HG03520 (cell line): ENCODE measurements around the gene CREB5.
"Not testable (repeated sequence)": the region's sequence is repeated elsewhere in the genome, so short reads cannot be mapped to it uniquely, and the experiment has no call there.

ENCODE experiments used
- ATAC-seq: cut with Tn5 transposase; IDR thresholded peaks from one replicate; pipeline ENCODE4 v1.9.1; 2021; ENCODE audit warnings: mild to moderate bottlenecking, moderate library complexity; ENCODE audit not compliant: unreplicated experiment

The CREB5 gene

DNA sequence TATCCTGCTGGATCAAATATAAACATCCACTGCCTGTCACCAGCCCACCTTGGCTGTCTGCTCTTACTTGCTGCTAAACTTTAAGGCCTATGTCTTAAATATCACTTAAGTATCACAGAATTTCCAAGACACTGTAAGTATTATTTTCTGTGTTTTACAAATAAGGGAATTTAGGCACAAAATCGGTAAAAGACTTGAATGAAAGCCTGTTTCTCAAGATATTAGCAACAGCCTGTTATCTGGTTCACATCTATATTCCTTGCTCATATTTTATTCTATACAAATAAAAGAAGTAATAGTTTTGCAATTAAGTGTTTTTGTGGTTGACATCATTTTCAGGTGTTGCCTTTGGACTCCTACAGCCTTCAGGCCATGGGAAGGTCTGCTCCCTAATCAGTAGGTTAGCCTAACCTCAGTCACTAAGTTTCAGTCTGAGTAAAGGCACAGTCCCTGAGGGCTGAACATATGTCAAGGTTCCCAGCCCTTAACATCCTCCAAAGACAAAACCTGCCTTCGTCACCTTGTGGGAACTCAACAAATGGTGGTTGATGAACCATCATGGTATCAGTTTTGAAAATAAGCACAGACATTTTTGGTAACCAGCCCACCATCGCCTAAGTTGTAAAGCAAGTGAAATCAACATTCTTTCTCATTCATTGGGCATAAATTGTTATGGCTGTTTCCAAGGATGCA, 127.1 kb downstream of the CREB5 start:
- peak; percentile 97 for ATAC-seq

DNA sequence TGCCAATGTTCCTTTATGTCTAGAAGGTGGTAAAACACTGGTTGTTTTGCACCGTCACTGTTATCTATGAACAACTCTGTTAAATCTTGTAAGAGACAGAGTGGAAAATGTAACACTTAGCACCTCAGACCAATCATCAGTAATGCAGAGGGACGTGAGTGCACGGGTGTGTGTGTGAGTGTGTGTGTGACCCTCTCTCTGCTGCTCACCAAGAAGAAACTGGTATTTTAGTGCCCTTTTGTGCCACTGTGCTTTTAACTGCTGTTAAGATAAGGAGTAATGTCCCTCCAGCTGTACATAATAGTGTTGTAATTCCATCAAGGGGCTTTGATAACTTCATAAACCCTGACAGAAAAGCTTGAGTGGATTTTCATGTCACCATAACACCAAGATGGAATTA, 130.1 kb downstream of the CREB5 start:
- ATAC-seq: no peak

DNA sequence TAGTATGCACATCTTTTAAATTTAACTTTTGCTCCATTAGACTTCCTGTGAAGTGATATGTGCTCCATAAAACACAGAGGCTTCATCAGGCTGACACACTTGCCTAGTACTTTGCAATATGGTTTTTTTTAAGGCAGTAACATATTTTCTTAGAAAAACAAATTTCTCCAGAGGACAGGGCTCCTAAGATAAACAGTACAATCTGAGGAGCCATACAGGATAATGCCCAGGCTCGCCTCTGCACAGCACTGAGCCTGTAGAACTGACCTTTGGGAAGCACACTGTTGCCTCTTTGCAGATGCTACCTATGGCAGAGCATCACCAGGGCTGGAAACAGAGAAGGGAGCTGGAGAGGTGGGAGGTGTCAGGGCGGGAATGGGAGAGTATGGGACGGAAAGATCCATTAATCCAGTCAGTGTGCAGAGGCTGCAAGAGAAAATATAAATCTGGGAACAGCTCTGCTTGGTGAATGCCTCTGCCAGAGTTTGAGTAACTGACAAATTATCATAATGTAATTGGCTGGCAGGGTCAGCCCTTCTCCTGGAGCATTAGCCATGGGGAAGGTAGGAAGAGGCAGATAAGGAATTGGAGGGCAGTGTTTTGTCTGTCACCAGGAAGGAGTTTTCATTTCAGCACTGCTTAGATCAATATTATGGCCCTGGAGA, 132.3 kb downstream of the CREB5 start:
- ATAC-seq: no peak

DNA sequence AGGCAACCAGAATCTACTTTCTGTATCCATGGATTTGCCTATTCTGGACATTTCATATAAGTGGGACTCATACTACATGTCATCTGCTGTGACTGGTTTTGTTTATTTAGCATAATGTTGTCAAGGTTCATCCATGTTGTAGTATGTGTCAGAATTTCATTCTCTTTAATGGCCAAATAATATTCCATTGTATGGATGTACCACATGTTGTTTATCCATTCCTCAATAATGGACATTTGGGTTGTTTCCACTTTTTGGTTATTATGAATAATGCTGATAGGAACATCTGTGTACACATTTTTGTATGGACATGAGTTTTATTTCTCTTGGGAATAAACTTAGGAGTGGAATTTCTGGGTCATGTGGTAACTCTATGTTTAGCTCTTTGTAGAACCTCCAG, 133.7 kb downstream of the CREB5 start:
- ATAC-seq: no peak

DNA sequence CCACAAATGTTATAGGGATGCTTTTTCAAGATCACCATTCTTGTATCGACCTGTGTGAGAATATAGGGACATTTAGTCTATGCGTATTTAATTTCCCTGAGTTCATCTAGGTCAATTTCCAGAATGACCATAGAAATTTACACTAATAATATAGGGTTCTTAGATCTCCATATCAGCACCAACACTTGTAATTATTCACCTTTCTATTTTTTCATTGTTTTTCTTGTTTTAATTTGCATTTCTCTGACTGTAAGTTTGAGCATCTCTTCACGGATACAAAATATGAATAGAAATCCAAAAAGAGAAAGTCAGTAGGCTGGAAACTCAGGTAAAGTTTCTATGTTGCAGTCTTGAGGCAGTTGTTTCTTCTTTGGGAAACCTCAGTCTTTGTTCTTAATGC, 134.8 kb downstream of the CREB5 start:
- ATAC-seq: no peak

DNA sequence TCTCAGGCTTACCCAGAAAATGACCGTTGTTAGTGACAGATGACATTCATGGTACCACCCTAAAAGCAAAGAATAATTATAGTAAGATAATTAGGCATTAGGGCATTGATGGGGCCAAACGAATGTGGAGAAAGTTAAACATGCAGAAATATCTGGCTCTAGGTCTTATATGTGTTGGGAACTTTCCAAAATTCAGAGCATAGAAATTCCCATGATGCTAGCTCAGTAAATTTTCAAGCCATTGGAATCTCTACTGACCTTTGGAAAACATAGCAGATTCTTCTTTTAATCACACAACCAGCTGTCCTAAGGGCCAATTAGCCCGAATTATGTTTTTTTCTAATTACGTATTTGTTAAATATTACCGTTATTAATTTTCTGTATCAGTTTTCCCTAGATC, 136.1 kb downstream of the CREB5 start:
- no peak for ATAC-seq

DNA sequence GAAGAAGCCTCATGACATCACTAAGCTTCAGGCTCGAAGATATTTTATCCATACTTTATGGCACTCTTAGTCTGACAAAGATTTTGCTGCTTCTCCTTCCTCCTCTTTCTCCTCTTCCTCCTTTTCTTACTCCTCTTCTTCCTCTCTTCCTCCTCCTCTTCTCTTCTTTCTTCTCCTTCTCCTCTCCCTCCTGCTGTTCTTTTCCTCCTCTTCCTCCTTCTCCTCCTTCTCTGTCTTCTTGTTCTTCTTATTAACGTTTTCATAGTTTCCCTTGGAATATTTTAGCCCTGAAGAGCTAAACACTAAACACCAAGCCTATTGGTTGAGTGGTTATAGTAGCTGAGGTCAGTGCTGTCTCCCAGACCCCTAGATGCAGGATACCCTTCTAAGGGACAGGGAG, 137.7 kb downstream of the CREB5 start:
- no peak for ATAC-seq

DNA sequence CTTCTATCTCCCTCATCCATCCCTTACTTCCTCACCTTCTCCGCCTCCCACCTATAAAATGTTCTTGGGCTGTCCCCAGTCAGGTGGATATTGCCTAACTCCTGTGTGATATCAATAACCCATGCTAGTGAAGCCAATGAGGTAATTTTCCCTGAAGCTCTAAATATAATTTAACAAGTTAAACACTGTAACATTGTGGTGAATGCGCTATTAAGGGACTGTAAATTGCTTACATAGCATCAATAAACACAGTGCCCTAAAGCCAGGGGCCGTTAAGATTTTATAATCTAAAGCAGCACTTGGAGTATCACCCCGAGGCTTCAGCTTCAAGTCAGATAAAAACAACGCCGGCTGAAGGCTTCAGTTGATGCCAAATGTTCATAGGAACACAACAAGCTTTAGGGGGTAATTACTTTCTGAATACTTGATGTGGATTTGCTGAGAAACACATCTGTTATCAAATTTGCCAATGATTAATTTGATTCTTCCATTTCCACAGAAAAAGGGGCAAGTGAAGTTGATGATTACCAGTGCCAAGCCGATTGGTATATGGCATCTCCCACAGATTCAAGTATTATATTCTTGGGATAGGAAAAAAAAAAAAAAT, 138.4 kb downstream of the CREB5 start:
- ATAC-seq: no peak

DNA sequence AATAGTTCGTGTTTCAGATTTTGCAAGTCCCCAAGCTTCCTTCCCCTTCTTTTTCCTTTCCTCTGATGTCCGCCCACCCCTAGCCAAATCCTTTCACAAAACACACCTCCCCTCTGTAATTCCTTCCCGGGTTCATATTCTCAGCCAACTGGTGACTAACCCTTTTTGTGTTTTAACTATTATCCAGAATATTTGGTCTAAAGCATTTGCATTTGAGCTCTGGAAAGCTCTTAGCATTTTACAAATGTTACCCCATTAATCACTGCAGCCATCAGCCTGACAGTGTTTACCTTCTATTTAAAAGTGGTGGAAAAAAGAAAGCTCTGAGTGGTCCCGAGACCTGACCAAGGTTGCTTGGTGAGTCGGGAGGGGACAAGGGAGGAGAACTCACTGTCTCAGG, 139.0 kb downstream of the CREB5 start:
- ATAC-seq: no peak

DNA sequence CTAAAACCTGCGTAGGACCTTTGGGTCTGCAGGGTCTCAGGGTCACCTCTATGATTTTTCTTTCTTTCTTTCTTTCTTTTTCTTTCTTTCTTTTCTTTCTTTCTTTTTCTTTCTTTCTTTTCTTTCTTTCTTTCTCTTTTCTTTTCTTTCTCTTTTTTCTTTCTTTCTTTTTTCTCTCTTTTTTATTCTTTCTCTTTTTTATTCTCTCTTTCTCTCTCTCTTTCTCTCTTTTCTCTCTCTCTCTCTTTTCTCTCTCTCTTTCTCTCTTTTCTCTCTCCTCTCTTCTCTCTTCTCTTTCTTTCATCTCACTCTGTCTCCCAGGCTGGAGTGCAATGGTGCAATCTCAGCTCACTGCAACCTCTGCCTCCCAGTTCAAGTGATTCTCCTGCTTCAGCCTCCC, 139.4 kb downstream of the CREB5 start:
- ATAC-seq: not testable (repeated sequence)

DNA sequence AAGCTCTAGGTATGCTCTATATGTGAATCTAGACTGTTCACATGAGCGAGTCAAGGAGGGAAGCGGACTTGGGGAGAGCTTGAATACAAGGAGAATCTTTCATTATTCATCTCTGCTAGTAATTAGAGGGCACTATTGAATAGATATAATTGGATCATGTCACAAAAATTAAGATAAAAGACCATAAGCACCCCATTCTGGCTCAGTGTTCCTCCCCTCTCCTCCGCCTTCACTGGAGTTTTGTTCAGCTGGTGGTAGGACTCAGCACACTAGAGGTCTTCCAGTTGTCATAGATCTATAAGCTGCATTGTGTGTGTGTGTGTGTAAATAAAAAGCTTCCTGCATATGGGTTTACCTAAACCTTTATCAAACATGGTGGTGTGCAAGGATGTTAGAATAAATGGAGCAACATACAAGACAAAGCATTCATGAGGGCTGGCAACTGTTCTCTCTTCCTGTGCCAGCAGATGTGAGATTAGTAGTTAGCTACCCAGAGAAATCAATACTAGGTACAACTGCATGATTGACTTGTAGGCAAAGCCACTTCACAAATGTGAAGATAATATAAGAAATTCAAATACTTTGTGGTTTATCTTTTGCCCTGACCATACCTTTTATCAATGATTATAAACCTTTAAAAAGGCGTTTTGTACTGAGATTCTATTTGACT, 142.6 kb downstream of the CREB5 start:
- ATAC-seq: no peak

DNA sequence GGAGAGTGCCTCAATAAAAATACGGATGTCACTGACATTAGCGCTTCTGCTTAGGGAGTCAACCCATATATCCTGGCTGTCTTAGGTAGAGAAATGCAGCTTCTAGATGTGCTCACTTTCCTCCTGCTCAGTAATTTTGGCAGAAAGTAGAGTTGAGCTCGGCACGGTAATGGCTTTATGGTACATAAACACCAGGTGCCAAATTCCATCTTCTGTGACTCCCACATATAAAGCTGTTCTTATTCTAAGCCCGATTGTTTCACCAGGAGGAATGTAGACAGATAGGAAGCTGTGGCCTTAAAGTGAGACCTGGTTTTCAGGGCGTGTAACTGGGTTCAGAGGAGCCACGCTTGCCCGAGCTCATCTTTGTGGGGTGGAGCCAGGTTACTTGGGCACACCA, 143.7 kb downstream of the CREB5 start:
- no peak for ATAC-seq

DNA sequence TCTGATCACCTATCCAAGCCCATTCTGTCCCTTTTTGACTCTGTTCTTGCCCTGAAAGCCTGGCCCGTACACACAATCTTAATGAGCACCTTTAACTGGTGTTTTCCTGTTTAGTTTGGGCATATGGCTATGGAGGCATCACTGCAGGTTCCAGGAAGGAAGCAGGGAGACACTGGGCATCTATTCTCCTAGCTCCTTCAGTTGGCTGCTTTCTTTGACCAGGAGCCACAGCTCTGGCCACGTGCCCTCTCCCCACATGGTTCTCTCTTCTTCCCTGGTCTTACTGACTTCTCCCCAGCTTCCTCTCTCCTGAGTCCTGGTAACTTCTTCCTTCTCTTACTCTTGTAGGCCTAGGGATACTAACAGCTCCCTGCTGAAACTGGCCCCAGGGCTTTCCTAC, 144.4 kb downstream of the CREB5 start:
- ATAC-seq: no peak

DNA sequence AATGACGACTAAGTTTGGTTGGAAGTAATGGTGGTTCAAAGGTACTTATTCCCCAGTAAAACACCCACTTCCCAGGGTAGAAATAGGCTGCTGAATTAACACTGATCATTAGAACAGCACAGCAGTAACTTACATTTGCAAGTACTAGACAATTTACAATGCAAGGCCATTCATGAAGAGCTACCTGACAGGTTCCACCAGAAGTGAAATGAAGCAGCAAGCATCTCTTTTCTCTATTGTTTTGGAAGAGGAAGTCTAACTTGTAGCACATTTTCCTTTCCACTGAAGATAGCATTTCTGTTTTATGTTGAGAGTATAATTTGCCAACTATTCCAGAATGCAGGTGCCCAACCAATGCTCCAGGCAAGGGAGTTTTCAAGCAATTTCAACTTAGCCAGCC, 145.9 kb downstream of the CREB5 start:
- no peak for ATAC-seq

DNA sequence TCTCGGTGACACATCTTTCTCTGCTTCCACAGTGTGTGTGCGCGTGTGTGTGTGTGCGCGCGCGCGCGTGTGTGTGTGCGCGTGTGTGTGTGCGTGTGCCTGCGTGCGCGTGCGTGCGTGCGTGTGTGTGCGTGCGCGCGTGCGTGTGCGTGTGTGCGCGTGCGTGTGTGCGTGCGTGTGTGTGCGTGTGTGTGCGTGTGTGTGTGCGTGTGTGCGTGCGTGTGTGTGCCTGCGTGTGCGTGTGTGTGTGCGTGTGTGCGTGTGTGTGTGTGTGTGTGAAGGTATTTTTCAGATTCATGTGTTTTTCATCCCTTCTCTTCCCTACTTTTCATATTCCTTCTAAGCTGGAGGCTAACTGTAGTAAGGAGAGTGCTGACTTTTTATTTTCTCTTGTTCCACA, 148.4 kb downstream of the CREB5 start:
- no peak for ATAC-seq

DNA sequence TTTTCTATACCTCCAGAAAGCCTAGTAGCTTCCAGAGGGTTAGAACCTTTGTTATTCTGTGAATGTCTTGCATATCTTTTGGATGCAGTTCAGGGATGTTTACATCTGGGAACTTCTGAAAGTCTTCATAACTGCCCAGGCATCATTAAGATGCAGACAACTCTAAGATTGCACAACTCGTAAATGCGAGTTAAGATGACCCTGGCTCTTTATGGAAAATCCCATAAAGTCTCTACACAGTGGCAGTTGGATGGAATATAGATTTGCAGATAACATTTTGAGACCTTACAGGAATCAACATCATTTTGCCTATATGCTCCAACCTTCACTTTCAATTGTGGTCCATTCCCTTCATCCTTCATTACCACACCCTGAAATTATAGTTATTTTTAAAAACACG, 151.7 kb downstream of the CREB5 start:
- no peak for ATAC-seq

DNA sequence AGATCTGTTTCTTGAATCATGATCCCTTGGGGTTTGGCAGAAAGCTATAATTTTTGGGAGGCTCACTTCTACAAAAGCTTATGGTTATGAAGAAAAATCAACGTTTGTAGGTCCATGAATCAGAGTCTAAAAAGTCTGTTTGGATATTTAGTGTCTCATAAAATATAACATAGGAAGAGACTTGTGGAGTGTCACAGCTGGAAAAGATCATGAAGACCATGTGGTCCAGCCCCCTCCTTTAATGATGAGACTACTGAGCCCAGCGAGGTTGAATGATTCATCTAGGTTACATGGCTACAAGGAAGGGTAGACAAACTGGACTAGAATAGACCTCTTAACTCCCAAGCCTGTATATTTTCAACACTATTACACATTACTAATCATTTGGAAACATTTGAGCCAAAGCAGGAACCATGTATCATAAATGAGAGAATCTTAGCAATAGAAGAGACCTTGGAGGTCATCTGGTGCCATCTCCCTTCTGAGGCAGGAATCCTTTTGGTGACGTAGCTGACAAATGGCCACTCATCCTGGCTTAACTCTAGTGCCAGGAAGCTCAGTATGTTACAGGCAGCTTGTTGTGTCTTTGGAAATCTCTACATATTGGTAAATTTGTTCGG, 152.5 kb downstream of the CREB5 start:
- ATAC-seq: no peak

DNA sequence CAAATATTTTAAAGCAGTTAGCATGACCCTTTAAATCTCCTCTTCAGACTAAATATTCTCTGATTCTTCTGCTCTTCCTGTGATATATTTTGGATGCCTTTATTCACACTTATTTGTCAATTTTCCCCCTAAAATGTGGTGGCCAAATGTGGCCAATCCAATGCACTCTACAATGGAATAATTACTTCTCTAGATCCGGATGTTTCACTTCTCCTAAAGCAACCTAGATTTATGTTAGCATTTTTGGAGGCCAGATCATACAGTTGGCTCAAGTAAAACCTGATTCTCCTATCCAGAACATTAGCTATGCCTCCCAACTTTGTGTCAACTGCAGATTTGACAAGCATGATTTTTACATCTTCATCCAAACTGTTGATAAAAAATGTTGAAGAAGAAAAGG, 153.7 kb downstream of the CREB5 start:
- ATAC-seq: no peak

DNA sequence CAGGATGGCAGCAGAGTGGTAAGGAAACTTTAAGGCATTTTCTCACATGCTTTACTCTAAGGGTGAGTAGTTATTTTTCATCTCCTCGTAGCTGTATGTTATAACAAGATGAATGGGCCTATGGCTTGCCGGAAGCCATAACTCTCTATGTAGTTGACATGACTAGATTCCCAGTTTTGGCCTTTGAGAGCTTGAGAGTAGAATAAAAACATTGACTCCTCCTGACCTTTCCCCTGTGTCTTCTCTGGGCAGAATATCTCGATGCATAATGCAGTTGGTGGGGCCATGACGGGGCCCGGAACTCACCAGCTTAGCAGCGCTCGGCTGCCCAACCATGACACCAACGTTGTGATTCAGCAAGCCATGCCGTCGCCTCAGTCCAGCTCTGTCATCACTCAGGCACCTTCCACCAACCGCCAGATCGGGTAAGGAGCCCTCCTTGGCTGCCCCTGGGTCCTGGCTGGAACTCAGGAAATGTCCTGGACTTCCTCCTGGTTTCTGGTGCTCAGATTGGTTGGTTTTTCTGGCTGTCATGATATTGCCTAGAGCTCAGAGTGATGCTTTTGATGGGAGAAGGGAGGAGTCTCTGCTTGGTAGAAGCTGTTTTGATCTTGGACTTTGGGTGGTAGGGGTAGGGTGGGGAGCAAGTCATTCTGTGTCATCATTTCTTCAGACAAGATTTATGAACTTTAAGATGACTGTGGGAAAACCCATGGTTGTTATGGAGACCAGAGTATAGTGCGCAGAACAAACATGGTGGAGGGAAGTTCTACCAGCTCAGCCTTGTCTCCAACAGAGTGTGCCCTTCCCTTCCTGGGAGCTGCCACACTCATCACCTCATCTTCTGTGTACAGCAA, 158.0 kb downstream of the CREB5 start:
- no peak for ATAC-seq

DNA sequence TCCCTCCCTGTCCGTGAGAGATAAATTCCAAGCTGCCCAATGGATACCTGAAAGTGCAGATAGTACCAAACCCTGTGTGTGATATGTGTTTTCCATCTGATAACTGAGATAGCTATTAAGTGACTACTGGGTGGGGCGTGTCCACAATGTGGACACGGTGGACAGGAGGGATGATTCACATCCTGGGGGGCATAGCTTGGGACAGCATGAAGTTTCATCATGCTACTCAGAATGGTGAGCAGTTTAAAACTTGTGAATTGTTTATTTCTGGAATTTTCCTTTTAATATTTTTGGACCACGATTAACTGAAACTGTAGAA, 158.6 kb downstream of the CREB5 start:
- no peak for ATAC-seq

DNA sequence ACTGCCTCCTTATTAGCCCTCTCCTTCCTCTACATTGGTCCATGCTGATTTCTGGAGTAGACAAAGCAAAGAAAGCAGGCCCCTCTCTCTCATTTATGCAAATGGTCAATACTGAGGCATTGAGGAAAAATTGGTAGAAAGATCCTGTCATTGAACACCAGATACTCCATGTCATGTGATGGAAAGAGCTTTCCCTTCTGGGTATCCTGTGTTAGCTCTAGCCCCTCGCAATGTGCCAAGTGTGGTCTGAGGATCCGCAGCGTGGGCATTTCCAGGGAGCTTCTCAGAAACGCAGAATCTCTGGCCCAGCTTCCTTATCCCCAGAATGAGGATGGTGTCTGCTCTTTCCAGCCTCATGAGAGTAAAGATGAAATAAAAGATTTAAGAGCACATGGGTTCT, 159.1 kb downstream of the CREB5 start:
- no peak for ATAC-seq
